Forelimb muscle (tissue), 1 donor: ENCODE measurements around the gene SLC9A9. TPM values are rescaled to one million over a fixed set of nuclear protein-coding genes. Genes with fewer than 3 reads are reported as not detected.

Experiments used
- DNase-seq: peaks from one replicate; pipeline ENCODE4 v3.0.0-alpha.2; 2013; ENCODE audit warnings: low read depth
- polyA plus RNA-seq: library from polyadenylated mRNA; unstranded; fragments of 120-200 nt; gene quantifications from one replicate; pipeline ENCODE4 v1.2.1, GENCODE V29; 2013; ENCODE audit not compliant: insufficient read length

Gene SLC9A9
- polyA plus RNA-seq, 1 donor = 10.0 TPM

- DNase-seq = no peak
Observed at GRCh38 chr3:143416229-143416628, 432.0 kb downstream of the SLC9A9 start.

GRCh38 chr3:143414571-143415253, 433.6 kb downstream of the SLC9A9 start:
- no peak for DNase-seq

GRCh38 chr3:143413372-143413771, 434.9 kb downstream of the SLC9A9 start:
- DNase-seq = no peak

GRCh38 chr3:143412084-143412483, 436.2 kb downstream of the SLC9A9 start:
- no peak for DNase-seq

- DNase-seq = no peak
Observed at GRCh38 chr3:143410259-143410658, 438.0 kb downstream of the SLC9A9 start.

GRCh38 chr3:143408771-143409170, 439.5 kb downstream of the SLC9A9 start:
- DNase-seq = no peak

- DNase-seq = no peak
Observed at GRCh38 chr3:143402602-143403001, 445.7 kb downstream of the SLC9A9 start.

GRCh38 chr3:143396790-143397189, 451.5 kb downstream of the SLC9A9 start:
- no peak for DNase-seq

- DNase-seq = no peak
Observed at GRCh38 chr3:143389388-143389787, 458.9 kb downstream of the SLC9A9 start.

GRCh38 chr3:143387425-143387824, 460.8 kb downstream of the SLC9A9 start:
- DNase-seq = no peak

- DNase-seq = no peak
Observed at GRCh38 chr3:143384076-143384475, 464.2 kb downstream of the SLC9A9 start.

- DNase-seq = no peak
Observed at GRCh38 chr3:143383421-143383820, 464.8 kb downstream of the SLC9A9 start.

GRCh38 chr3:143382816-143383215, 465.5 kb downstream of the SLC9A9 start:
- DNase-seq = no peak

- DNase-seq = no peak
Observed at GRCh38 chr3:143380449-143380848, 467.8 kb downstream of the SLC9A9 start.

GRCh38 chr3:143375698-143376097, 472.6 kb downstream of the SLC9A9 start:
- no peak for DNase-seq

- no peak for DNase-seq
Observed at GRCh38 chr3:143367171-143367570, 481.1 kb downstream of the SLC9A9 start.

- no peak for DNase-seq
Observed at GRCh38 chr3:143366672-143367071, 481.6 kb downstream of the SLC9A9 start.

- no peak for DNase-seq
Observed at GRCh38 chr3:143363949-143364348, 484.3 kb downstream of the SLC9A9 start.

GRCh38 chr3:143363276-143363675, 485.0 kb downstream of the SLC9A9 start:
- no peak for DNase-seq

GRCh38 chr3:143362115-143362991, 485.9 kb downstream of the SLC9A9 start:
- no peak for DNase-seq

GRCh38 chr3:143361589-143361988, 486.7 kb downstream of the SLC9A9 start:
- no peak for DNase-seq

GRCh38 chr3:143360244-143360643, 488.0 kb downstream of the SLC9A9 start:
- DNase-seq = no peak
